Measurements from ENCODE around the gene SLC13A3. TPM values are rescaled to one million over a fixed set of nuclear protein-coding genes. Genes with fewer than 3 reads are reported as not detected.

Gene SLC13A3
- total RNA-seq, 1 experiment from 2014 or later: 0.39 TPM

- BruUV-seq (replicated peaks): no TSS peak
- Histone ChIP-seq H3K36me3 (ENCODE audit: control insufficient read depth, insufficient read depth, low read length) (no peaks in the 10 kb centered on the region), H3K9me3 (peaks cover 23% of the 10 kb centered on the region), H3K4me3 (ENCODE audit: low read depth, low read length) (no peak overlapping the region), H3K27me3 (replicated peaks; ENCODE audit: control insufficient read depth, insufficient read depth, low read length) (no peaks in the 10 kb centered on the region), H3K4me1 (peaks cover 12% of the 10 kb centered on the region)
- Mint-ChIP-seq H3K27me3 (ENCODE audit: insufficient read depth, unreplicated experiment) (peaks cover 9% of the 10 kb centered on the region), H3K4me3 (ENCODE audit: unreplicated experiment) (no peak overlapping the region), H3K36me3 (ENCODE audit: insufficient read depth, unreplicated experiment) (no peaks in the 10 kb centered on the region), H3K27ac (ENCODE audit: unreplicated experiment) (no peak overlapping the region), H3K9me3 (ENCODE audit: unreplicated experiment) (peaks cover 27% of the 10 kb centered on the region), H3K4me1 (ENCODE audit: low read depth, unreplicated experiment) (peaks cover 12% of the 10 kb centered on the region)
- CTCF ChIA-PET: no interaction called here
- DNase-seq: peak in 1 of 2 experiments; percentile 46
- POLR2A ChIA-PET: no interaction called here
- intact Hi-C loops (cut with micrococcal nuclease; ENCODE audit: unreplicated experiment): no loop called here
- TF ChIP-seq, protein P1, sequence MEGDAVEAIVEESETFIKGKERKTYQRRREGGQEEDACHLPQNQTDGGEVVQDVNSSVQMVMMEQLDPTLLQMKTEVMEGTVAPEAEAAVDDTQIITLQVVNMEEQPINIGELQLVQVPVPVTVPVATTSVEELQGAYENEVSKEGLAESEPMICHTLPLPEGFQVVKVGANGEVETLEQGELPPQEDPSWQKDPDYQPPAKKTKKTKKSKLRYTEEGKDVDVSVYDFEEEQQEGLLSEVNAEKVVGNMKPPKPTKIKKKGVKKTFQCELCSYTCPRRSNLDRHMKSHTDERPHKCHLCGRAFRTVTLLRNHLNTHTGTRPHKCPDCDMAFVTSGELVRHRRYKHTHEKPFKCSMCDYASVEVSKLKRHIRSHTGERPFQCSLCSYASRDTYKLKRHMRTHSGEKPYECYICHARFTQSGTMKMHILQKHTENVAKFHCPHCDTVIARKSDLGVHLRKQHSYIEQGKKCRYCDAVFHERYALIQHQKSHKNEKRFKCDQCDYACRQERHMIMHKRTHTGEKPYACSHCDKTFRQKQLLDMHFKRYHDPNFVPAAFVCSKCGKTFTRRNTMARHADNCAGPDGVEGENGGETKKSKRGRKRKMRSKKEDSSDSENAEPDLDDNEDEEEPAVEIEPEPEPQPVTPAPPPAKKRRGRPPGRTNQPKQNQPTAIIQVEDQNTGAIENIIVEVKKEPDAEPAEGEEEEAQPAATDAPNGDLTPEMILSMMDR (IDR thresholded peaks at IDR 0.05; ENCODE audit: insufficient read depth in 1 of 2, low read depth in 1 of 2, low read length in 1 of 2, severe bottlenecking in 1 of 2, unreplicated experiment in 1 of 2): no peak
Measured at GRCh38 chr20:46631212-46631869, 19.9 kb downstream of the SLC13A3 start.

DNA sequence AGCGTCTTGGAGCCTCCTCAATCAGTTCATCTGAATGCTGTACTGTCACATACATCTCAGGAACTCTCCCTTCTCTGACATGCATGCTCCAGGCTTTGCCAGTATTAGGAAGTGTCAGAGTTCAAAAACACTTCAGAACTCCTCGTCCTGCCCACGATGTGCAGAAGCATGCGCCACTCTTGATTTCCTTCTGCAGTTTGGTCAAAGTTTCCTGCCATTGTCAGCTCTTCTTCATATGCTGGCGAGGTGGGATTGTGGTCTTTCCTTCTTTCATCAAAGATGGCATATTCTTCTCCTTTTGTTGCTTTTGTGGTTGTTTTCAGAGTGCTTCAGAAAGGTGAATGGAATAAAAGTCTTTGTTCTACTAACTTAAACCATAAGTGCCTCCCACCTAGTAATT lies 21.0 kb downstream of the SLC13A3 start:
- no peaks in the 10 kb centered on the region for H3K36me3 Mint-ChIP-seq (ENCODE audit: insufficient read depth, unreplicated experiment)
- no peak overlapping the region for H3K4me3 Mint-ChIP-seq (ENCODE audit: unreplicated experiment)
- TF ChIP-seq, protein P1 (IDR thresholded peaks at IDR 0.05; ENCODE audit: insufficient read depth in 1 of 2, low read depth in 1 of 2, low read length in 1 of 2, severe bottlenecking in 1 of 2, unreplicated experiment in 1 of 2): no peak
- H3K27me3 ChIP-seq (replicated peaks; ENCODE audit: control insufficient read depth, insufficient read depth, low read length): no peaks in the 10 kb centered on the region
- intact Hi-C loops (cut with micrococcal nuclease; ENCODE audit: unreplicated experiment): no loop called here
- no TSS peak for BruUV-seq (replicated peaks)
- no peak overlapping the region for H3K4me3 ChIP-seq (ENCODE audit: low read depth, low read length)
- ChIA-PET POLR2A (no interaction called here), CTCF (no interaction called here)
- H3K4me1 Mint-ChIP-seq (ENCODE audit: low read depth, unreplicated experiment): peaks cover 2% of the 10 kb centered on the region
- no peak for DNase-seq
- peaks cover 27% of the 10 kb centered on the region for H3K9me3 Mint-ChIP-seq (ENCODE audit: unreplicated experiment)
- H3K36me3 ChIP-seq (ENCODE audit: control insufficient read depth, insufficient read depth, low read length): no peaks in the 10 kb centered on the region
- H3K27ac Mint-ChIP-seq (ENCODE audit: unreplicated experiment): no peak overlapping the region
- H3K9me3 ChIP-seq: peaks cover 21% of the 10 kb centered on the region
- H3K27me3 Mint-ChIP-seq (ENCODE audit: insufficient read depth, unreplicated experiment): peaks cover 12% of the 10 kb centered on the region
- H3K4me1 ChIP-seq: peaks cover 3% of the 10 kb centered on the region

DNA sequence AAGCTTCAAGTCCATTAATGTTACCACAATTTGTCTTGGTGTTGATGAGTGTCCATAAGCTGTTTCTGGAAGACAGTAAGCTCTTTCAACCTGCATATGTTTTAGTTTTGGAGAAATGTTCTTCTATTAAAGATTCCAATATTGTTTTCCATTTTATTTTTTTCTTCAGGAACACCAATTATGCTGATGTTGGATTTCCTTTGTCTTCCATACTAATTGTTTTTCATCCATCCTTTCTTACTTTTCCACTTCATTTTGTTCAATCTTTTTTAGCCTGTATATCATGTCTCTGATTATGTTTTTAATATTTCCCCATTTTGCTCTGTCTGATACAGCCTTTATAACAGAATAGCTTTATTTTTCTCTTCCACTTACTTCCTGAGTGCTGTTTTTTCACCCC lies 21.9 kb downstream of the SLC13A3 start:
- Histone ChIP-seq H3K36me3 (ENCODE audit: control insufficient read depth, insufficient read depth, low read length) (no peaks in the 10 kb centered on the region), H3K4me1 (no peaks in the 10 kb centered on the region), H3K4me3 (ENCODE audit: low read depth, low read length) (no peak overlapping the region), H3K9me3 (peaks cover 25% of the 10 kb centered on the region), H3K27me3 (replicated peaks; ENCODE audit: control insufficient read depth, insufficient read depth, low read length) (no peaks in the 10 kb centered on the region)
- intact Hi-C loops (cut with micrococcal nuclease; ENCODE audit: unreplicated experiment): no loop called here
- no TSS peak for BruUV-seq (replicated peaks)
- POLR2A ChIA-PET: no interaction called here
- H3K4me3 Mint-ChIP-seq (ENCODE audit: unreplicated experiment): no peak overlapping the region
- H3K27ac Mint-ChIP-seq (ENCODE audit: unreplicated experiment): no peak overlapping the region
- DNase-seq: no peak
- no peaks in the 10 kb centered on the region for H3K4me1 Mint-ChIP-seq (ENCODE audit: low read depth, unreplicated experiment)
- H3K9me3 Mint-ChIP-seq (ENCODE audit: unreplicated experiment): peaks cover 32% of the 10 kb centered on the region
- TF ChIP-seq, protein P1 (IDR thresholded peaks at IDR 0.05; ENCODE audit: insufficient read depth in 1 of 2, low read depth in 1 of 2, low read length in 1 of 2, severe bottlenecking in 1 of 2, unreplicated experiment in 1 of 2): no peak
- peaks cover 12% of the 10 kb centered on the region for H3K27me3 Mint-ChIP-seq (ENCODE audit: insufficient read depth, unreplicated experiment)
- CTCF ChIA-PET: no interaction called here
- no peaks in the 10 kb centered on the region for H3K36me3 Mint-ChIP-seq (ENCODE audit: insufficient read depth, unreplicated experiment)
